Astrocyte of the spinal cord (primary cell): ENCODE results near the gene ATXN1.

ENCODE experiments used
- DNase-seq: peaks from one replicate; pipeline ENCODE4 v3.0.0; 2011; ENCODE audit warnings: low read depth, low spot score
- H3K4me3 ChIP-seq: 2 replicates; pipeline ENCODE4 v1.5.1; 2011; ENCODE audit warnings: low read depth, mild to moderate bottlenecking, low read length, moderate library complexity
- CTCF ChIP-seq: IDR thresholded peaks from 2 replicates; pipeline ENCODE4 v1.5.1; 2012; ENCODE audit warnings: low read depth, mild to moderate bottlenecking, low read length, inconsistent platforms
- in situ Hi-C: cut with HindIII; loops from 2 replicates; pipeline ENCODE4 v1.10.0; 2017; ENCODE audit warnings: low sequenced_read_pairs

Gene ATXN1

DNA sequence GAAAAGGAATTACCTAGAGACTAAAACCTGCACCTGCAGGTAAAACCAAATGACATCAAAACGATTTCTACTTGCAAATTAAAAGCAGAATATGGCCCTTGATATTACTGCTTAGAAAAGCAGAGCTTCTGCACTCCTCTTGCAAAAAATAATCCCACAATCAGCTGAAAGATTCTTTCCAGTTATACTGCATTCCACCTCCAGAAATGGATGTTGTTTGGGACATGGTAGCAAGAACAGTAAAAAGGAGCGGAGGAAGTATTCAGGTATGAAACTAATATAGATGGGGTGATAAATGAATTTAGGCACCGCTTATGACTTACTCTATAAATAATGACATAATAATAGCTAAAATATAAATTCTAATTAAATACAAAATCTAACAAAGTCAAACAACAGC lies 14.9 kb downstream of the ATXN1 start:
- no peak for TF ChIP-seq CTCF
- DNase-seq, result no peak
- in situ Hi-C loops, result no loop called here
- no peak overlapping the region for H3K4me3 ChIP-seq

GRCh38 chr6:16743664-16744210 lies 17.5 kb downstream of the ATXN1 start:
- TF ChIP-seq CTCF, result no peak

DNA sequence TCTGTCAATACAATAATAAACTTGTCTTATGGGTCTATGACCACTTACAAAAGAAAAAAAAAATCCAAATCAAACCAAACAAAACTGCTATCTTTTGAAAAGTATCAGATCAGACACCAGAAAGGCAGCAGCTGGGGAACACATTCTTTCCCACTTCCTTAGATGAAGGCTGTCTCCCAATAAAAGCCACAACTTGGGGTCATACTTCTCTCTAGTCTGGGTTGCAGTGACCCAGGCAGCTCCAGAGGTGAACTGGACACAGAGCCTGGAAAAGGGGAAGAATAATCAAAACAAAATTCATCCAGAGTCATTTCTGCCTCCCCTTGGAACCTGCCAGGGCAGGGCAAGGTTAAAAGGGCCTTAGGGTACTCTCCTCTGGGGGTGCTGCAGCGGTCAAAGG lies 19.1 kb downstream of the ATXN1 start:
- H3K4me3 ChIP-seq, result no peak overlapping the region
- in situ Hi-C loops, result no loop called here
- TF ChIP-seq CTCF, result no peak
- no peak for DNase-seq

More at GRCh38 chr6:16743664-16744210, 17.5 kb downstream of the ATXN1 start:
- DNase-seq, result no peak
- no peak overlapping the region for H3K4me3 ChIP-seq
- in situ Hi-C loops, result no loop called here

- H3K4me3 ChIP-seq, result no peak overlapping the region
- no peak for TF ChIP-seq CTCF
These were observed 19.9 kb downstream of the ATXN1 start for GRCh38 chr6:16741112-16742016.

DNA sequence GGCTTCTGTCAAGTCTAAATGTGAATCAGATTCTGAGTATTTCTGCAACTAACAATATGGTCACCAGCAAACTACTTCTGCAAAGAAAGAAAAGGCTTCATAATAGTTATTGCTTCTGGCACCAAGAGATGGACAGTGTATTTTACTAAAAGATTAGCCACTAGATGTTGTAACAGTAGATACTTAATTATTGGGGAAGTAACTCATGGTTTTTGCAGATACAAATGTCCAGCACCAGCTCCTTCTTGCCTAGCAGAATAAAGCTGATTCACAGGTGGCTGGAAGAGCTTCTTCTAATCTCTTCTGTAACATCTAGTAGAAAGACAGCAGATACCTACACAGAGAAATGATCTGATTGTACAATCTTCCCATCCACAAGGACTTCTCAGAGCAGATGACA lies 21.2 kb downstream of the ATXN1 start:
- no peak for TF ChIP-seq CTCF
- DNase-seq, result no peak
- in situ Hi-C loops, result no loop called here
- no peak overlapping the region for H3K4me3 ChIP-seq

More at GRCh38 chr6:16741112-16742016, 19.9 kb downstream of the ATXN1 start:
- in situ Hi-C loops, result no loop called here
- DNase-seq, result peak; percentile 96

GRCh38 chr6:16739329-16739801 lies 21.9 kb downstream of the ATXN1 start:
- in situ Hi-C loops, result no loop called here
- no peak overlapping the region for H3K4me3 ChIP-seq

More at GRCh38 chr6:16739329-16739801, 21.9 kb downstream of the ATXN1 start:
- peak; percentile 85 for DNase-seq
- TF ChIP-seq CTCF, result peak; percentile 13
